HG03280 (cell line): ENCODE results near the gene MAT1A.

Experiments used
- ATAC-seq: cut with Tn5 transposase; IDR thresholded peaks from one replicate; pipeline ENCODE4 v1.9.1; 2021; ENCODE audit warnings: mild to moderate bottlenecking, moderate library complexity; ENCODE audit not compliant: unreplicated experiment

MAT1A gene

GRCh38 chr10:80283119-80283518 lies 6.3 kb downstream of the MAT1A start:
- ATAC-seq, result no peak

GRCh38 chr10:80281784-80282765 lies 7.4 kb downstream of the MAT1A start:
- no peak for ATAC-seq

GRCh38 chr10:80281292-80281691 lies 8.2 kb downstream of the MAT1A start:
- ATAC-seq, result no peak

- ATAC-seq, result no peak
These were observed 9.2 kb downstream of the MAT1A start for GRCh38 chr10:80280071-80280800.

- no peak for ATAC-seq
These were observed 10.3 kb downstream of the MAT1A start for GRCh38 chr10:80279146-80279545.

- ATAC-seq, result no peak
These were observed 11.0 kb downstream of the MAT1A start for GRCh38 chr10:80278480-80278879.

GRCh38 chr10:80277567-80278250 lies 11.7 kb downstream of the MAT1A start:
- no peak for ATAC-seq

- ATAC-seq, result no peak
These were observed 12.4 kb downstream of the MAT1A start for GRCh38 chr10:80277016-80277415.

GRCh38 chr10:80276335-80276734 lies 13.1 kb downstream of the MAT1A start:
- ATAC-seq, result no peak

GRCh38 chr10:80275756-80276155 lies 13.7 kb downstream of the MAT1A start:
- ATAC-seq, result no peak

- ATAC-seq, result no peak
These were observed 14.3 kb downstream of the MAT1A start for GRCh38 chr10:80275135-80275498.

- no peak for ATAC-seq
These were observed 14.9 kb downstream of the MAT1A start for GRCh38 chr10:80274396-80275134.

- ATAC-seq, result no peak
These were observed 15.8 kb downstream of the MAT1A start for GRCh38 chr10:80273523-80274170.

- ATAC-seq, result no peak
These were observed 16.5 kb downstream of the MAT1A start for GRCh38 chr10:80272793-80273522.

GRCh38 chr10:80271416-80271815 lies 18.0 kb downstream of the MAT1A start:
- ATAC-seq, result no peak

GRCh38 chr10:80270887-80271286 lies 18.6 kb downstream of the MAT1A start:
- ATAC-seq, result no peak

GRCh38 chr10:80268938-80269588 lies 20.4 kb downstream of the MAT1A start:
- ATAC-seq, result no peak

GRCh38 chr10:80268266-80268665 lies 21.2 kb downstream of the MAT1A start:
- no peak for ATAC-seq

- no peak for ATAC-seq
These were observed 23.0 kb downstream of the MAT1A start for GRCh38 chr10:80266513-80266863.
